IMR-90 (cell line): ENCODE measurements around the gene FGF16.

Experiments
- CHD1 ChIP-seq: IDR thresholded peaks from 2 replicates; pipeline ENCODE4 v1.6.1; 2012; ENCODE audit warnings: low read depth, low read length, improper control_type of control experiment
- MAZ ChIP-seq: IDR thresholded peaks from 2 replicates; pipeline ENCODE4 v1.6.1; 2012; ENCODE audit warnings: low read depth, mild to moderate bottlenecking, low read length, improper control_type of control experiment, moderate library complexity, borderline replicate concordance
- MXI1 ChIP-seq: IDR thresholded peaks from 2 replicates; pipeline ENCODE4 v1.6.1; 2012; ENCODE audit warnings: low read depth, mild to moderate bottlenecking, low read length, moderate library complexity, borderline replicate concordance
- POLR2A ChIP-seq: IDR thresholded peaks from 2 replicates; pipeline ENCODE4 v1.6.1; 2012; ENCODE audit warnings: mild to moderate bottlenecking, low read depth, low read length
- RAD21 ChIP-seq: IDR thresholded peaks from 2 replicates; pipeline ENCODE4 v1.6.1; 2012; ENCODE audit warnings: low read length, improper control_type of control experiment
- RFX5 ChIP-seq: IDR thresholded peaks from 2 replicates; pipeline ENCODE4 v1.8.0; 2012; ENCODE audit warnings: low read depth, mild to moderate bottlenecking, low read length, moderate library complexity
- SMC3 ChIP-seq: fragments of 150-350 bp; IDR thresholded peaks from 2 replicates; pipeline ENCODE4 v1.6.1; 2016; ENCODE audit warnings: low read depth, mild to moderate bottlenecking, antibody characterized with exemption, low read length, moderate library complexity
- USF2 ChIP-seq: fragments of 150-350 bp; IDR thresholded peaks from 2 replicates; pipeline ENCODE4 v1.6.1; 2017; ENCODE audit warnings: mild to moderate bottlenecking, antibody characterized with exemption, low read length, low read depth
- TF ChIP-seq, protein P1 (sequence below): conservative IDR thresholded peaks from 2 replicates; pipeline ENCODE4 v1.5.1; 2012; ENCODE audit warnings: mild to moderate bottlenecking, low read depth, low read length, improper control_type of control experiment
- TF ChIP-seq, protein P2 (sequence below): fragments of 150-350 bp; IDR thresholded peaks from 2 replicates; pipeline ENCODE4 v1.6.1; 2016; ENCODE audit warnings: low read depth, mild to moderate bottlenecking, low read length, moderate library complexity, borderline replicate concordance

DNA sequence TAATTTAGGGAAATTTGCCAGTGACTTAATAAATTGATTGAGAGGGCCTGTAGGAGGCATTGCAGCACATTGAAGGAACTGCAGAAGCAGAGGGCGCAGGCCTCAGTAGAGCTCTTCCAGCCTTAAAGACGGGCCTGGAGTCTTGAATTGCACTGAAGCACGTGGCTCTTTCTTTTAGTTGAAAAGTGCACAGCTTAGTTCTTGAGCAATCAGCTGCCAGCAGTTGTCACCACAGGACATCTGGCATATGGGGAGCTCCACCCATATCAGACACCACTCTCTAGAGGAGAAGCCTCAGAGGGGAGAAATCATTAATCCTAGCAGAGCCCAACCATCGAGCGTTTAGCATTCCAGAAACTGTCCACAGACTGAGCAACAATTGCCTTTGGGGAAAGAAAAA is 16.0 kb upstream of the FGF16 start:
- TF ChIP-seq CHD1 (no peak), POLR2A (no peak), USF2 (no peak), MAZ (no peak), RAD21 (no peak), MXI1 (no peak), SMC3 (no peak), RFX5 (no peak)
- TF ChIP-seq, protein P1, sequence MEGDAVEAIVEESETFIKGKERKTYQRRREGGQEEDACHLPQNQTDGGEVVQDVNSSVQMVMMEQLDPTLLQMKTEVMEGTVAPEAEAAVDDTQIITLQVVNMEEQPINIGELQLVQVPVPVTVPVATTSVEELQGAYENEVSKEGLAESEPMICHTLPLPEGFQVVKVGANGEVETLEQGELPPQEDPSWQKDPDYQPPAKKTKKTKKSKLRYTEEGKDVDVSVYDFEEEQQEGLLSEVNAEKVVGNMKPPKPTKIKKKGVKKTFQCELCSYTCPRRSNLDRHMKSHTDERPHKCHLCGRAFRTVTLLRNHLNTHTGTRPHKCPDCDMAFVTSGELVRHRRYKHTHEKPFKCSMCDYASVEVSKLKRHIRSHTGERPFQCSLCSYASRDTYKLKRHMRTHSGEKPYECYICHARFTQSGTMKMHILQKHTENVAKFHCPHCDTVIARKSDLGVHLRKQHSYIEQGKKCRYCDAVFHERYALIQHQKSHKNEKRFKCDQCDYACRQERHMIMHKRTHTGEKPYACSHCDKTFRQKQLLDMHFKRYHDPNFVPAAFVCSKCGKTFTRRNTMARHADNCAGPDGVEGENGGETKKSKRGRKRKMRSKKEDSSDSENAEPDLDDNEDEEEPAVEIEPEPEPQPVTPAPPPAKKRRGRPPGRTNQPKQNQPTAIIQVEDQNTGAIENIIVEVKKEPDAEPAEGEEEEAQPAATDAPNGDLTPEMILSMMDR: no peak
- TF ChIP-seq, protein P2, sequence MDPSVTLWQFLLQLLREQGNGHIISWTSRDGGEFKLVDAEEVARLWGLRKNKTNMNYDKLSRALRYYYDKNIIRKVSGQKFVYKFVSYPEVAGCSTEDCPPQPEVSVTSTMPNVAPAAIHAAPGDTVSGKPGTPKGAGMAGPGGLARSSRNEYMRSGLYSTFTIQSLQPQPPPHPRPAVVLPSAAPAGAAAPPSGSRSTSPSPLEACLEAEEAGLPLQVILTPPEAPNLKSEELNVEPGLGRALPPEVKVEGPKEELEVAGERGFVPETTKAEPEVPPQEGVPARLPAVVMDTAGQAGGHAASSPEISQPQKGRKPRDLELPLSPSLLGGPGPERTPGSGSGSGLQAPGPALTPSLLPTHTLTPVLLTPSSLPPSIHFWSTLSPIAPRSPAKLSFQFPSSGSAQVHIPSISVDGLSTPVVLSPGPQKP: no peak
